NCI-H1930 (cell line): Measurements from ENCODE around the gene DENND5B.
"Not testable (repeated sequence)": the region's sequence is repeated elsewhere in the genome, so short reads cannot be mapped to it uniquely, and the experiment has no call there.

Experiments used
- DNase-seq, 2 experiments: peaks; one replicate each; lab custom pipeline; 2025; lab: John Stamatoyannopoulos, UW

Gene DENND5B

GRCh38 chr12:31506515-31507306 is 84.2 kb downstream of the DENND5B start:
- no peak for DNase-seq

GRCh38 chr12:31504625-31505222 is 86.2 kb downstream of the DENND5B start:
- no peak for DNase-seq

- not testable (repeated sequence) for DNase-seq
Measured at GRCh38 chr12:31501014-31501413, 89.9 kb downstream of the DENND5B start.

- DNase-seq: no peak
Measured at GRCh38 chr12:31499567-31499966, 91.4 kb downstream of the DENND5B start.

GRCh38 chr12:31498424-31498823 is 92.5 kb downstream of the DENND5B start:
- DNase-seq: no peak

GRCh38 chr12:31496257-31496656 is 94.7 kb downstream of the DENND5B start:
- no peak for DNase-seq

- peak in 1 of 2 experiments; percentile 18 for DNase-seq
Measured at GRCh38 chr12:31494455-31494854, 96.5 kb downstream of the DENND5B start.

- no peak for DNase-seq
Measured at GRCh38 chr12:31492599-31493196, 98.2 kb downstream of the DENND5B start.

- no peak for DNase-seq
Measured at GRCh38 chr12:31491841-31492598, 98.9 kb downstream of the DENND5B start.

- DNase-seq: no peak
Measured at GRCh38 chr12:31491241-31491794, 99.6 kb downstream of the DENND5B start.

GRCh38 chr12:31488737-31489338 is 102.1 kb downstream of the DENND5B start:
- no peak for DNase-seq

- DNase-seq: no peak
Measured at GRCh38 chr12:31485571-31485970, 105.4 kb downstream of the DENND5B start.

- no peak for DNase-seq
Measured at GRCh38 chr12:31482816-31483215, 108.1 kb downstream of the DENND5B start.

GRCh38 chr12:31481415-31481814 is 109.5 kb downstream of the DENND5B start:
- no peak for DNase-seq

- no peak for DNase-seq
Measured at GRCh38 chr12:31479516-31480210, 111.3 kb downstream of the DENND5B start.

GRCh38 chr12:31478898-31479297 is 112.0 kb downstream of the DENND5B start:
- DNase-seq: no peak

- no peak for DNase-seq
Measured at GRCh38 chr12:31478425-31478824, 112.5 kb downstream of the DENND5B start.

GRCh38 chr12:31477687-31478086 is 113.2 kb downstream of the DENND5B start:
- no peak for DNase-seq

GRCh38 chr12:31476437-31476836 is 114.5 kb downstream of the DENND5B start:
- no peak for DNase-seq

- DNase-seq: not testable (repeated sequence)
Measured at GRCh38 chr12:31475610-31476009, 115.3 kb downstream of the DENND5B start.

GRCh38 chr12:31474751-31475150 is 116.2 kb downstream of the DENND5B start:
- no peak for DNase-seq
